Brain pericyte (primary cell): ENCODE results near the gene OXCT2.
A peak's percentile ranks its signal among the peaks of the same experiment; 100 is the strongest.

Experiments used
- DNase-seq: peaks from one replicate; pipeline ENCODE4 v3.0.0-alpha.2; 2012; ENCODE audit warnings: low read depth, low spot score

The OXCT2 gene

DNA sequence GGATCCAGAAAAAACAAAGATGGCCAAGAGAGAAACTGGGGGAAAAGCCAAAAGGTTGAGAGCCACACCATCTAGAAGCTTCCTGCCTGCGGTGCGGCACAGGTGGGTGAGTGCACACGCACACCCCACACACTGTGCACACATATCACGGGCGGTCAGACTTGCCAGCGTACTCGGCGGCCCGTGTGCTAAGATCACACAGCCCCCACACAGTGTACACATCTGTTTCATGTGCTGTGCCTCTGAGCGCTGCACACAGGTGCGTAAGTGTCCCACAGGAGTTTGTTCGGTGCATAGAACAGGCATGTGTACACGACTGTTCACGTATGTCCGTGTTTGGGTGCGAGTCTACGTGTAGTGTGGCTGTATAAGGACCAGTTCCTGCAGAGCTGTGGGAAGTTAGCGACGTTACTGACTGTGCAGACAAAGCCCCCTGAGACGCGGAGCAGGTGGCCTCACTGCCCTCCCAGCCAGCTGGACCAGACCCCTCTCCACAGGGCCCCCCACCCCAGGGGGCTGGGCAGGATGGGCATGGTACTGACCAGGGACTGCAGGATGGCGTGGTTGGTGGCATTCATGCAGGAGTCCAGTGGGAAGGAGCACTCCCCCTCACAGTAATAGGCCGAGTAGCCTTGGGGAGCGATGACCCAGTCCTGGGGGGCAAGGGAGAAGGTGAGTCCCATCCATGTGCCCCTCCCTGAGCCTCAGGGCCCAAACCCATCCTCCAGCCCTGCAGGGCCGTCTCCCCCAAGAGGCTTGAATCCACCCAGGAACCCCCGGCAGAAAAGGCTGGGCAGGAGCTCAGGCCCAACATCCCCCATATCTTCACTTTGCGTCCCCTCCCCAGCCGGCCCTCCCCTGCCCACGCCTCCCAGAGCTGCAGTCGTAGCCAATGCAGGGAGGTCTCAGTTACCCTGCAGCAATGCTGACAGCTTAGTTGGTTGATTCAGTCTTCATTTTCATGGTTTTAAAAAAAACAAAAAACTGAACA, 8.3 kb downstream of the OXCT2 start:
- DNase-seq: no peak

DNA sequence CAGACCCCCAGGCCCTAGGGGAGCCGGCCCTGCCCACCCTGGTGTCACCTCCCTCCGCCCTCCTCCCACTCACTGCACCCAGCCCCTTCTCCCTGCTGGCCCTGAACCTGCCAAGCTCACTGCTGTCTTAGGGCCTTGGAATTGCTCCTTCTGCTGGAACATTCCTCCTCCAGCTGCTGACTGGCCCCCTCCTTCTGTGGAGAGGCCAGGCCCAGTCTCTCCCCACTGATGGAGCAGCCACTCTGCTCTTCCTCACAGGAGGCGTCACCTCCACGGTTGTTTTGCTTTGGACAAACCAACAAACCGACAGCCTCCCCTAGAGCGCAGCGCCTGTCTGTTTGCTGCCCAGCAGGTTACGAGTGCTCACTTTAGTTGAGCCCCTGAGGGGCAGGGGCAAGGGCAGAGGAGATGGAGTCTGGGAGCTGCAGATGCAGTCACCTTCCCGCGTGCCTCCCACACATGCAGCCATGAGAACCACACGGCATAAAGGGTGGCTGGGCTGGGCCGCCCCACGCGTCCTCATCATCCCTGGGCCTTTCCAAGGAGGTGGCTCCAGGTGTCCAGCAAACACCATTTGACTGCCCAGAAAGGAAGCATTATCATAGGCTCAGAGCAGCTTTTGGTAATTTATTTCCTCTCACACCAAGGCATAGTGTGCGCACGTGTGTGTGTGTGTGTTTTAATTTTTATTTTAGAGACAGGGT, 9.4 kb downstream of the OXCT2 start:
- no peak for DNase-seq

DNA sequence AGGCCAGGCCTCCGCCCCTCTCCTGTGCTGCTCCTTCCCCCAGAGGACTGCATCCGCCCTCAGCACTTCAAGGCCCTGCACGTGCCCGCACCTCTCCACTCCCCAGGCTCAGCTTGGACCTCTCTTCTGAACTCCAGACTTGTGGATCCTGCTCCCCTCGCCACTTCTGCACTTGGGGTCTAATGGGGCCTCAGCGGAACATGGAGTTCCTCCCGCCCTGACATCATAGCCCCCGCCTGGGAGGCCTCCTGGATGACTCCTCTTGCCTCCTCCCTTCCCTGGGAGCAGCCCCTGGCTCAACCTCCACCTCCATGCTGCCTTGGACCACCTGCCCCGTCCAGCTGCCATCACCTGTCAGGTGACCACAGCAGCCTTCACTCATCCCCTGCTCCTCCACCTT, 10.1 kb downstream of the OXCT2 start:
- no peak for DNase-seq

DNA sequence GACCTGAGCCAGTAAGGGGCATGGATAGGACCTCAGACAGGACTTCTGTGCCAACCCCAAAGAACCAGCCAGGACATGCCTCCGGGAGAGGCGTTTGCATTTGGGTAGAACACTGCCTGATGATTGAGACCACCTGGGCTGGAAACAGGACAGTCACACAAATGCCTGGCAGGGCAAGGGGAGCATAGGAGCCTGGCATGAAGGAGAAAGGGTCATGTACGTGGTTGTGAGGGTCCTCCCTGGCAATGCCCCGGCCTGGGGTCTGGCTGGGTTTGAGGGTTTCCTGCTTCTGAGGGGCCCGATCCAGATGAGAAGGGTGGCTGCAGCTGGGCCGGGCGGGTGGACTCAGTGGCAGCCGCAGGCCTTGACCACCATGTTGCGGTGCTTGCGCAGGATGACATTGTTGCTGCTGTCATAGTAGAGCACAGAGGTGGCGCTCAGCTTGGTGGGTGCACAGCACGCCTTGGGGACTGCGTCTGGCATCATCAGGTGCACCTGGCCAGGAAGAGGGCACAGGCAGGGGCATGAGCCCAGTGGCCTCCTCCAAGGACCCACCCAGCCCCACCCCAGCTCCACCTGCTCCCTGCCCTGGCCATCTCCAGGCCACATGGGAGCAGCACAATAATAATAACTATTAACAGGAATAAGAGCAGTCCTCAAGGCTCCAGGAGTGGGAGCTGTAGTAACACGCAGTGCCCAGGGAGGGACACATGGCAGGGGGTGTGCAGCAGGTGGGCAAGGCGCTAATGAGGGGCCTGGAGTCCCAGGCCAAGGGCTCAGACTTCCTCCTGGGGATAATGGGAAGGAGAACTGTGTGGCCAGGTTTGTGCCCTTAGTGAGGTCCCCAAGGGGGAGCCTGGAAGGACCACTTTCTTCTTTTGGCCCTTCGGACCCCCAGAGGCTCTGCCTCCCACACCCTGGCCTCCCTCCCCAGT, 10.8 kb downstream of the OXCT2 start:
- no peak for DNase-seq

DNA sequence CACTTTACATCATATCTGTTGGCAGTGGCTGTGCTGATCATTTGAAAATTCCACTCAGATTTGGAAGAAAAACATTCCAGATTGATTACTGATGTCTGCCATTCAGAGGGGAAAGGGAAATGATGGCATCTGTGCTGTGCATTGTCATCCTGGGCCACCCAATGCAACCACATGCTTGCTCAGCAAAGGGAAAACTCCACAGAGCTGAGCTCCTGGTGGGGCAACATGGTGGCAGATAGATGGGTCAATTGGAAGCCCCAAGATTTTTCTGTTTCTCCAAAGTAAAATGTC, 11.8 kb downstream of the OXCT2 start:
- DNase-seq: no peak

DNA sequence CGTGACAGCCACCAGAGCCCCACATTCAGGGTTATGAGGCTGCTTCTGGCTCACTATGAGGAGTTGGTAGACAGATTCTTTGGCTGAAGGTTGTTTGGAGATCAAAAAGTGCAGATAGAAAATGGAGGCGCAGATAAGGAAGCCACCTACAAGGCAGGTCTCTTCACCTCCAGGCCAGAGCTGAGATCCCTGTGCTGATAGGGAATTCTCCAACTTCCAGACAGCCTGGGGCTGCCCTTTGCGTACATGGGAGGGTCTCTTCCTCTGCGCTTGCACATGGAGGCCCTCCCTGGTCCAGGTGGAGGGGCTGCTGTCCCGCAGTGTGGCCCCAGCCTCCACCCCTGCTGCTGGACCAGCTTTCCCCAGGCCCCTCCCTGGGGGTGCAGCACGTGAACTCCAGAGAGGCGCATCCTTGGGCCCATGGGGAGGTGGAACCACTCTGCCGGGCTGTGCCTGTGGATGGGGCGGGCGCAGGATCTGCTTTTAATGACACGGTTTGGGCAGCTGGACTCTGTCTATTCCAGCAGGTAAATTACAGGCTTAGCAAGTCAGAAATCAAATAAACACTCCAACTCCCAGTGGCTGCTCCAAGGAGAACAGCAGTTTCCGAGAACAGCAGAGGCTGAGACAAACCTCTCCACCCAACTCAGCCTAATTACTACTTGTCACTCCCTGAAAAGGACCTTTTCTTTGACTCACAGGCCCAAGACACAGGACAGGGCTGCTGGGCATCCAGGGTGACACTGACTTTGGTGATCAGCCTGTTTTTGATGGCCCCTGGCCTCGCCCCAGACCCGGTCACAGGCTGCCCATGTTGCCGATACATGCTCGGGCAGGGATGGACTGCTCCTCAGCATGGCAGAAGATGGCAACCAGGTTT, 12.4 kb downstream of the OXCT2 start:
- no peak for DNase-seq

DNA sequence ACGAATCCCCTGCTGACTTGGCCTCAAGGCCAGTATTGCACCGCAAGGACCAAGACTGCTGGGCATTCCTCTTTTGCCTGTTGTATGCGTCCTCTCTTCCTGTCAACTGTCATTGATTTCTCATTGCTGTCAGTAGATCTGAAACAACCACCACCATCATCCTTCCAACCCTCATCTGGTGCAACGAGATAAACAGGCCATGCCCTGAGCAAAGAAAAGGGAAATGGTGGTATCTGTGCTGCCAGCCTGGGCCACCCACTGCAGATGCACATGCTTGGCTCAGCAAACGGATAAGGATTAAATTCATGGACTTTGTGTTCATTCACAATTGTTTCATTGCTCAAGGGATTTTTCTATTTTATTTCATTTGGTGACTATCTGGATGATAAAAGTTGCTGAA, 13.6 kb downstream of the OXCT2 start:
- DNase-seq: no peak

DNA sequence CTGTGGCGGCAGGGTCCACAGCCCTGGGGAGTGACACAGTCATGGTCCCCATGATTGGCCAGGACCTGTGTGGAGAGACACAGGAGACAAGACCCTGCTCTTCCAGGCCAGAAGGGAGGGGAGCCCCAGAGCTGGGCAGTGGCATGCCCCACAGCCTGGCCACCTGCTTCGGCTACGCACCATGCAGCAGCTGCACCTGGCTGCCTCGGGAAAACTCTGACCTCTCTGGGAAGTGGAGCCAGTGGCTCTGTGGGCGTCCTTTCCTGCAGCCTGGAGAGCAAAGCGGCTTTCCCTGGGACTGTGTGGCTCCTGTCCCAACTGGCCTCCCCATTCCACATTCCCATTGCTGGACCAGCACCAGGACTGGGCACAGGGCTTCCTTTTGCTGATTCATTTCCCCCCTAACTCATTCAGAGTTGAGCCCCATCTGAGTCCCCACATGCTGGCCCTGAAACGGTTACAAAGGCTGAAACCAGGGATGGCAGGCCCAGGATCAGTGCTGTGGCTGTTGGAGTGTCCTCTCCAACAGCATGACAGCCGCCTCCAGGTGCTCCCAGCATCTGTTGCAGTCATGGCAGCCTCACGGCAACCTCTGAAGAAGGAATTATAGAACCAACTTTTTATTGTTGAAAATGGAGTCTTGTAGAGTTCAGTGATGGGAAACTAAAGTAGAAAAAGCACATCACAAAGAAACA, 15.0 kb downstream of the OXCT2 start:
- no peak for DNase-seq

DNA sequence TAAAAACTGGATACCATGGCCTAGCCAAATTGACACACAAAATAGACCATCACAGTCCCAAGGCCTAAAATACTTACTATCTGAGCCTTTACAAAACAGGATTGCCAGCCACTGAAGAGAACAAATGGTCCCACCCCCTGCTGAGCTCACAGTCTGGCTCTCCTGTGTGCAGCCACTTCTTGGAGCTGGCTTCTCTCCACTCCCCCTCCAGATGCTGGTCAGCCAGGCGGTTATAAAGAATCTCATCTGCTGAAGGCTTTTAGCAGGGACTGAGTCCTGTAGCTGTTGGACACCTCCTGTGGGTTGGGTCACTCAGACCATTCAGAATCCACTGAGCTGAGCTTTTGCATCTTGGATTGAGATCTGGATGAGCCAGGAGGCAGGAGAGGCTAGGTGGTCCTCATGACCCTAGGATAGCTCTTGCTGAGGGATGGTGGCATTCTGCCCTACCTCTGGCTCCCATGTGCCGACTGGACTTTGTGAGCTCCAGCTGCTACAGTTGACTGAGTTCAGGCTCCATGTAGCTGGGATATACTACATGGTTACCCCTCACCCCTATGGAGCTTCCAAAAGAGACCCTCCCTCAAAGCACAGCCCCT, 16.1 kb downstream of the OXCT2 start:
- no peak for DNase-seq

DNA sequence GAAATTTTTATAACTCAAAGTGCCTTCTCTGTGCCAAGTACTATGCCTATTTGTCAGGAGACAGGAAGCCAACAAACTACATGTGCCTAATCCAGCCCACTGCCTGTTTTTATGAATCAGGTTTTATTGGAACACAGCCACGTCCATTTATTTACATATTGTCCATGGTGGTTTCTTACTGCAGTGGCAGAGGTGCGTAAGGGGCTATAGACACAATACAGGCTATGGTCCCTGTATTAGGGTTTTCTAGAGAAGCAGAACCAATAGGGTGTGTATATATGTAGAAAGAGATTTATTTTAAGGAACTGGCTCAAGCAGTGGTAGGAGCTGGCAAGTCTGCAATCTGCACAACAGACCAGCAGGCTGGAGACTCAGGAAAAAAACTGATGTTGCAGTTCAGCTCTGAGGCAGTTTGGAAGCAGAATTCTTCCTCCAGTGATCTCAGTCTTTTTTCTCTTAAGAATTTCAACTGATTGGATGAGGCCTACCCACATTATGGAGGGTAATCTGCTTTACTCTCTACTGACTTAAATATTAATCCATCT, 17.1 kb downstream of the OXCT2 start:
- DNase-seq: no peak

DNA sequence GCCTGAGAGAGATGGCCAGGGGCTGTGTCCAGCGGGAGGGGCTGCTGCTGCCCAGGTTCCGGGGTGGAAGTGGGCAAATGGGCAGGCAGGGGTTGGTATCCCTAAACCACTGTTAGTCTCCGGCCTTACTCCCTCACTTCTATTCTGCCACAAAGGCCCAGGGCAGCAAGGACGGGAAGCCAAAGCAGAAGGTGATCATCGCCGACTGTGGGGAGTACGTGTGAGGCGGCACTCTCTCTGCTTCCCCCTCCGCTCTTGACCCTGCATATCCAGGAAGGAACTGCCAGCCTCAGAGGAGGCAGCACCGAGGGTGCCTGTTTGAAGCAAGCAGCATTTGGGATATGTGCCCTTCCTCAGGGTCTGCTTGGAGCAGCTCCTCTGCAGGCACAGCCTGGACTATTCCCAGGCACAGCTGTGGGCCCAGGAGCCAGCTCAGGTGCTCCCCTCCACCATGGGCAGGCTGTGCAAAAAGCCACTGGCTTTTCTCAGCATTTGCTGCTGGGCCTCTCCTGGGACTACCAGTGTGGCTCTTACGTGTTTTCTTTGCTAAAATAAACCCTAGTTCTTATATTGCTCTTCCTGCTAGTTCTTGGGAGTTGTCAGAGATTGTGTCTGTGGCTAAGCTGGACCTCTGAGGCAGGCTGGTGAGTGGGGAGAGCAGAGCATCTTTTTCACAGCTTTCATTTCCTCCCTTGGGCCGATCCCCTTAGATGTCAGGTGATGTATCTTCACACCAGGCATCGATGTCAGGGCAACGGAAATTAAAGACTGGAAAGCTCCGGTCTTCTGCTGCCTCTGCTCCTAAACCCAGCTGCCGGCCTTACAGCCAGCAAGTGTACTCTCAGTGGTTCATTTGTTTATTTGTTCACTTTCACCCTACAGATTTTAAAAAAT, 17.8 kb downstream of the OXCT2 start:
- no peak for DNase-seq

DNA sequence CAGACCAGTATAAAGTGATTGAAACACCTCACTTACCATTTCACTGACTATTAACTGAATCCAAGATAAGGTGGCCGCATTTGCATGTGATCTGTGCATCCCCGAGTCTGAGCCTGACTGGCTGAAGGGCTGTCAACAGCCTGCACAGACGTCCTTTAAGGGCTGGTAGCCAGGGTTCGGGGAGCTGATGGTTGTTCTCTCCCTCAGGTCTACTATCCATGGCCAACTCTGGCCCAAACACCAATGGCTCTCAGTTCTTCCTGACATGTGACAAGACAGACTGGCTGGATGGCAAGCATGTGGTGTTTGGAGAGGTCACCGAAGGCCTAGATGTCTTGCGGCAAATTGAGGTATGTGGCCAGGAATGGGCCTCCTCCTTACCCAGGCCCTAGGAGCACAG, 18.4 kb downstream of the OXCT2 start:
- no peak for DNase-seq

DNA sequence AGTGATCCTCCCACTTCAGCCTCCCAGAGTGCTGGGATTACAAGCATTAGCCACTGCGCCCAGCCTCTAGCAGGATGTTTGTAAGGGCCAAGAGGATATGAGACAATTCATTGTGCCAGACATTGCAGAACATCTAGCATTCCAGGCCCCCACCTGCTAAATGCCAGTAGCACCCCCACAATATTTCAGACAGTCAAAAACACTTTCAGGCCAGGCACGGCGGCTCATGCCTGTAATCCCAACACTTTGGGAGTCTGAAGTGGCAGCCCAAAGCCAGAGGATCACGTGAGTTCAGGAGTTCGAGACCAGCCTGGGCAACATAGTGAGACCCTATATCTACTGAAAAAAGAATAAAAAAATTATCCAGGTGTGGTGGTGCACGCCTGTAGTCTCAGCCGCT, 19.6 kb downstream of the OXCT2 start:
- no peak for DNase-seq

DNA sequence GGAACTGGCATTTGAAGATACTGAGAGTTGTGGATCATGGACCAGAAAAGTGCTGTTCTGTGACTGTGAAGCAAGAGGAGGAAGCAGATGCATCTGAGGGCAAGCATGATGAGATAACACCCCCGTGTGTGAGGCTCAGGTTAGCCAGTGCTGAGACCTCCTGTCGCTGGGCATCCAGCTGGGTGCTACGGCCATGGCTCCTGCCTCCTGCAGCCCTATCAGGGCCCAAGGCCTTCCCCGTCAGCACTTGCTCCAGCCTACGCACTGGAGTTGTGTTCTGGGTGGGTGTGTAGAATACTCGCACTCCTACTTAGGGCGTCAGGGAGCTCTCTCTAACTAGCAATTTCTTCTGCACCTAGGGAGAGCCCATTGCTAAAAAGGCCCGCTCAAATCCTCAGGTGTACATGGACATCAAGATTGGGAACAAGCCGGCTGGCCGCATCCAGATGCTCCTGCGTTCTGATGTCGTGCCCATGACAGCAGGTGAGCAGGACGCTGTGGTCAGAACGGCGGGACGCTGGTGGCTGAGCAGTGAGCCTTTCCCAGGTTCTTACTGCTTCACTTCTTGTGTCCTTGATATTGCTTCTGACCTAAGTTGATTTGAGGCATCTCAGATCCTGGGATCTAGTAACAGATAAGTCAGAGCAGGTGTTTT, 26.0 kb downstream of the OXCT2 start:
- DNase-seq: no peak

DNA sequence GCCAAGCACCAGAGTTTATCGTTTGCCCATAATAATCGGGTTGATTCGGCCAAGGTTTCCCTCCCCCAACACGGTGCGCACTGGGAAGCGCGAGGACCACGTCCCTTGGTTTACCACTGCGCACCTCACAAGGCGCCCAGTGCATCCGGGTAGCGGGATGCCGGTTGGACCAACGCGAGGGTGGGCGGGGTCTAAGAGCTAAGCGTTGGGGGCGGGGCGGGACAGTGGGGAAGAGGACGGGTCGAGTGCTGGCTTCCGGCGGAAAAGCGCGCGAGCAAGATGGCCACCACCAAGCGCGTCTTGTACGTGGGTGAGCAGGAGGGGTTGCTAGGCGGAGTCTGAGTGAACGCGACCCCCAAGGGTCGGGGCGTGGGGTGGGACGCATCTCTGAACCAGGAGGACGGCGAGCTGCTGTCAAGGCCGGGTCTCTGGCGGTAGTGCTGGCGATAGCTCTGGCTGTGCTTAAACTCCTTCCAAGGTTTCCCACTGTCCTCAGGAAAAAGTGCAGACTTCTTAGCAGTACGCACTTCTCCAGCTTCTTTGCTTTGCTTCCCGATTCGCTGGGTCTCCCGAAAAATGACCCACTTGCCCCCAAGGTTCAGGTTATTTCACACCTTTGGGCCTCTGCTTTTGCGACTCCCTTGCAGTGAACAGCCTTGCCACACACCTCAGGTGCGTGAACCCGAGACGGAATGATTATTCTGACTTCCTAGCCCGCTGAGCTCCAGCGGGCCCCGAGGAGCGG, 32.4 kb downstream of the OXCT2 start, which contains the start of gene PPIE:
PPIE (plus strand) TSS at position 261 of the 745 bp plus-strand sequence; CDS start at position 280, 19 bp downstream.
- peak; percentile 44 for DNase-seq

DNA sequence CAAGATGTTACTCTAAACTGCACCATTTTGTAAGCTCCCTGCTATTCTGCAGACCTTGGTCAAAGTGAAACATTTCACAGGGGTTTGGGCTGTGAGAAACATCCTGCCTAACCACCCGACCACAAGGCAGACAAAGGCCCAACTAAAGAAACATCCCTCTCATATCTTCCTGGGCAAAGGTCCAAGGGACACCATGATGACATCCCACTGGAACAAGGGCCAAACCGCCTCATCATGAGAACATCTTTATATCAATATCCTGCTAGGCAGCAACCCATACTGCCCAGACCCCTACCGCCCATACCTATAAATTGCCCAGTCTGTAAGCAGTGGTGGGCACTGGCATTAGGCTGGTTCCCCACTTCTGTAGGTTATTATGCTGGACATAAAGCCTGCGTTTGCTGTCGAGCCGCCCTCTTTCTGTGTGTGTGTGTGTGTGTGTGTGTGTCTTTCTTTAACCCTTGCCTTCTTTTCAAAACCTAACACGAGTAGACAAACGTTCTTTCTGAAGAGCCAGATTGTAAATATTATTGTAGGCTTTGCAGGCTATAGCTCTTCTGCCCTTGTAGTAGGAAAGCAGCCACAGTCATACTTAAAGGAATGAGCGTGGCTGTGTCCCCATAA, 33.5 kb downstream of the OXCT2 start:
- peak; percentile 27 for DNase-seq

DNA sequence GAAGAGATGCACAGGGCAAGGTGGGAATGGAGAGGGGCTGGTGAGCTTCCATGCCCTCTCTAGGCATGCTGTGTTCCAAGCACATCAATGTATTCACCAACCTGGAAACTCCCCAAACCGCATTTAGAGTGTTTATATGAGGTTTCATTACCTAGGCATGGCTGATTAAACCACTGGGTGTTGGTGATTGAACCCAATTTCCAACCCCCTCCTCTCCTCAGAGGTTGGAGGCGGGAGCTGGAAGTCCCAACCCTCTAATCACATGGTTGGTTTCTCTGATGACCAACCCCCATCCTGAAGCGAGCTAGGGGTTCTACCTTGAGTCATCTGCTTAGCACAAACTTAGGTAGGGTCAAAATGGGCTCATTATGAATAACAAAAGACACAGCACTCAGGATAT, 35.4 kb downstream of the OXCT2 start:
- DNase-seq: no peak
